GM12891 (cell line): Measurements from ENCODE around the gene TSPAN4.

Experiments used
- DNase-seq: peaks from one replicate; pipeline ENCODE4 v3.0.0; 2011; ENCODE audit warnings: low spot score; ENCODE audit not compliant: insufficient read length
- FAIRE-seq: peaks from 2 replicates; lab custom pipeline; 2011; peaks lifted over from hg19 to GRCh38; lab: Jason Lieb, UNC
- PAX5 ChIP-seq: IDR thresholded peaks from 2 replicates; pipeline ENCODE4 v1.6.1; 2011; ENCODE audit warnings: low read length, moderate library complexity, mild to moderate bottlenecking; ENCODE audit not compliant: insufficient read depth, severe bottlenecking
- POLR2A ChIP-seq: IDR thresholded peaks from 2 replicates; pipeline ENCODE4 v1.6.1; 2011; ENCODE audit warnings: low read depth, low read length, control low read depth
- POLR2AphosphoS5 ChIP-seq: IDR thresholded peaks from 2 replicates; pipeline ENCODE4 v1.6.1; 2011; ENCODE audit warnings: low read depth, low read length, control low read depth
- POU2F2 ChIP-seq: IDR thresholded peaks from 2 replicates; pipeline ENCODE4 v1.6.1; 2011; ENCODE audit warnings: low read depth, mild to moderate bottlenecking, control low read depth, low read length, moderate library complexity
- SPI1 ChIP-seq: IDR thresholded peaks from 2 replicates; pipeline ENCODE4 v1.6.1; 2011; ENCODE audit warnings: low read depth, low read length, control low read depth
- TAF1 ChIP-seq: IDR thresholded peaks from 2 replicates; pipeline ENCODE4 v1.6.1; 2011; ENCODE audit warnings: low read depth, low read length, control low read depth

The TSPAN4 gene

DNA sequence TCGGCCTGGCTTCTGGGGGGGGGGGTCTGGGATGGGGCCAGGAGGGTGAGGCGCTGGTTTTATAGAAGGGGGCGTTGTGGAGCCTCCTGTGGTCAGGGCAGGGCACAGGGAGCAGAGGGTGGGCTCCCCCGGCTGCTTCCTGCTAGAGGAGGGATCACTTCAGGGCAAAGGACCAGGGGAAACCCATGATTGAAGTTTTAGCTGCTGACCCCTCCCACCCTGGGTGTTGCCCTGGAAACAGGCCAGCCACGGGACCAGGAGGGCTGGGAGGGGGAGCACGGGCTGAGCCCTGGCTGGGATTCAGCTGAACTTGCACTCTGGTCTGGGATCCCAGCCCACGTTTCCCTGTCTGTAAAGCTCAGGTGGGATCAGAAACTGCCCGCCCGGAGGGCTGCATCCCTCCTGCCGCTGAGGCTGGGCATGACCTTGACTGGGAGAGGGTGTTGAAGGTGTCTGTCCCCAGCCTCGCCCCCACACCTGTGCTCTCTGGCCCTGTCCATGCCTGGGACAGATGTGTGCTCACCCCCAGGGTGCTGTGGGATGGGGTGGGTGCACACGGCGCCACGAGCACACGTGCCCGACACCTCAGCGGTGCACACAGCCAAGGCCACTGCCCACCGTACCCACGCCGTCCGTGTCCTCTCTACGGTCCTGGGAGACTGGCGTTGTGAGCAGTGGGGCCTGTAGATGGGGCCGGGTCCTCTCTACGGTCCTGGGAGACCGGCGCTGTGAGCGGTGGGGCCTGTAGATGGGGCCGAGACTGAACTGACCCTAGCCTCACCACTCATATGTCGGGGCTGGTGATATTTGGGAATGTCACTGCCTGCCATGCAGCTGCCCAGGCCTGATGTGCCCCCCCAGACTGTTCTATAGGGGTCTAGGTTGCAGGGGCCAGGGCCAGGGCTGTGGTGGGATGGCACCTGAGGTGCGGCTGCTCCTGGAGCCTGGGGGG lies 2.3 kb downstream of the TSPAN4 start:
- FAIRE-seq (no peak), DNase-seq (no peak)
- TF ChIP-seq POLR2A (no peak), TAF1 (no peak), POU2F2 (no peak), SPI1 (no peak), POLR2AphosphoS5 (no peak), PAX5 (no peak)

DNA sequence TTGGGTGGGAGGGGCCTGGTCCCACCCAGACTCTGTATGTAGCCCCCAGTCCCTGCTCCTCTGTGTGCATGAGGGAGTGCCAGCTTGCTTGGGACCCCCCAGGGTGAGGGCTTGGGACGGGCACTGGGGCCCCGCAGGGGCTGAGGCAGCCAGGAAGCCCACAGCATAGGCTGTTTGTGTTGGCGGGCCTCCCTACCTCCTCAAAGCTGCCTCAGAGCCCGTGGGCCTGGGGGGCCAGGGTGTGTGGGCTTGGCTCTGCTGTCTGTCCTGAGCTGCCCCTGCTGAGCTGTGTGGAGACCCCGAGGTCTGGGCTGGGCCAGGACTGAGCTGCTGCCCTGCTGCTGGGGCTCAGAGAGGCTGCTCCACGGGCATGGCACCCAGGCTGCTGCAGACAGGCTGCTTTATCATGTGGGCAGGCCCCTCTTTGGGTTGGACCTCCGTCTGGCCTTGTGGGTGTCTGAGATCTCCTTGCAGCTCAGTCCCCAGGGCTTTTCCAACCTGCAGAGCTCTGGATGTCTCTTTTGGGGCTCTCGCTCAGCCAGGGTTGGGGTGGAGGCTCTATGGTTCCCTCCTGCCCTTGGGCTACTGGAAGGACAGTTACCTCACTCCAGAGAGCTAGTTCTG lies 3.3 kb downstream of the TSPAN4 start:
- TF ChIP-seq POLR2A (no peak), TAF1 (no peak), POU2F2 (no peak), SPI1 (no peak), POLR2AphosphoS5 (no peak)
- FAIRE-seq (no peak), DNase-seq (no peak)

DNA sequence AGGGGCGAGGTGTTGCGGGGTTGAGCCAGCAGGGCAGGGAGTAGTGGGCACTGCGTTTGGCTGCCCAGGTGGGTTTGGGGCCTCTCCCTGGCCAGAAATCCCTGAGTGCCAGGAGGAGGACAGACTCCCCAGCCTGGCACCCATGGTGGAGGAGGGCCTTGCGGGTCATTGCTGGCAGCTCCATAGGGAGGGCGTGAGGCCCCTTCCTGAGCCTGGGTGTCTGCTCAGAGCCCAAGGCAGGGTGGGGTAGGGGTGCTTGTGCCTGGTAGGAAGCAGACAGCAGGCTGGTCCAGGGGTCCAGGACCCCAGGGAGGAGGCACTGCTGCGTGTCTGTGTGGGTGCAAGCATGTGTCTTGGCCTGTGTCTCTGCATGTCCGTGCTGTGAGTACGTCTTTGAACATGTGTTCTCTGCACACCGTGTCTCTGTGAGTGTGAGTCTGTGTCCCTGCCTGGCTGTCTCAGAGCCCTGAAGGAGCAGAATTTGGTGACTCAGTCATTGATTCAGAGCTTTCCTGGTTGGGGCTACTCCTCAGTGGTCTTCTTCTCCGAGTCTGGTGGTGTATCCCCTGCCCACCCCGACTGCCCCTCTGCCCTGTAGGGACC lies 3.9 kb downstream of the TSPAN4 start:
- TF ChIP-seq PAX5 (no peak), SPI1 (no peak), POU2F2 (no peak), POLR2AphosphoS5 (no peak), POLR2A (no peak)
- no peak for DNase-seq
- no peak for FAIRE-seq

DNA sequence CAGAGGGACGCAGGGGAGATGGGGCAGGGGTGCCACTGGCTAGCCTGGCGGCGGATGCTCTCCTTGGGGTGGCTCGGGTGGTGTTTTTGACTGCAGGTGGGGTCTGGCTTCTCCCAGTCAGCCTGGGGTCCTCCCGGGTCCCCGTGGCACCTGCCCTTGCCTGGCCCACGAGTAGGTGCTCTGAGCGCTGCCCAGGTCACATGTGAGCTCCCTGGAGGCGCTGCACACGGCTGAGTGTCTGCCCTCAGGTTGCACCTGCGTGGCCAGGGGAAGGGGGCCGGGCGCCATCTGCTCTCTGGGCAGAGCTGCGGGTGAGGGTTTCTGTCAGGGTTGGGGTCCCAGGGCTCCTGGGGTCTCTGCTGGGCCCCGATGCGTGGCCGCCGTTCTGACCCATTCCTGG lies 5.2 kb downstream of the TSPAN4 start:
- no peak for DNase-seq
- no peak for FAIRE-seq
- TF ChIP-seq POU2F2 (no peak), PAX5 (no peak), TAF1 (no peak), POLR2A (no peak), SPI1 (no peak), POLR2AphosphoS5 (no peak)

DNA sequence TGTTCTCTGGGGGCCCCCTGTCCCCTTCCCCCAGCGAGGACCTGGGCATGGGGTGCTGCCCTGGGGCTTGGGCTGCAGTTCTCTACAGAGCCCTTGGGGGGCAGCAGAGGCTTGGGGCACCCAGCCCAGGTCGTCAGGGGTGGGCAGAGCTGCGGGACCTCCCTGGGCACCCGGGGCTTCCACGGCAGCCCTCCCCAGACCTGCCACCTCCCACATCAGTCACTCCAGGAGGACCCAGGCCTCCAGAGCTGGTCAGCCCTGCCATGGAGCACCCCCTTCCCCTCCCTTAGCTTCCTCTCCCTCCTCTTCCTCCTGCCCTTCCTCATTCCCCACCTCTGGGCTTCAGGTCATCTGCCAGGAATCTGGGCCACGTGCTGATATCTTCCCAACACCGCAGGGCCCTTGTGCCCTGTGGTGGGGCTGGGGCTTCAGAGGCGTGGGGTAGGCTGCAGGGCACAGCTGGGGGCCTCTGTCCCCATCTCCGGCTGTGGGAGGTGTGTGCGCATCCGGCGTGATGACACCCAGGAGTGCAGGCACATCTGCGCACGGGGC lies 5.8 kb downstream of the TSPAN4 start:
- DNase-seq = peak; percentile 94
- peak; percentile 69 for FAIRE-seq
- TF ChIP-seq TAF1 (no peak), POLR2A (no peak), POLR2AphosphoS5 (no peak), POU2F2 (no peak), PAX5 (no peak), SPI1 (no peak)

DNA sequence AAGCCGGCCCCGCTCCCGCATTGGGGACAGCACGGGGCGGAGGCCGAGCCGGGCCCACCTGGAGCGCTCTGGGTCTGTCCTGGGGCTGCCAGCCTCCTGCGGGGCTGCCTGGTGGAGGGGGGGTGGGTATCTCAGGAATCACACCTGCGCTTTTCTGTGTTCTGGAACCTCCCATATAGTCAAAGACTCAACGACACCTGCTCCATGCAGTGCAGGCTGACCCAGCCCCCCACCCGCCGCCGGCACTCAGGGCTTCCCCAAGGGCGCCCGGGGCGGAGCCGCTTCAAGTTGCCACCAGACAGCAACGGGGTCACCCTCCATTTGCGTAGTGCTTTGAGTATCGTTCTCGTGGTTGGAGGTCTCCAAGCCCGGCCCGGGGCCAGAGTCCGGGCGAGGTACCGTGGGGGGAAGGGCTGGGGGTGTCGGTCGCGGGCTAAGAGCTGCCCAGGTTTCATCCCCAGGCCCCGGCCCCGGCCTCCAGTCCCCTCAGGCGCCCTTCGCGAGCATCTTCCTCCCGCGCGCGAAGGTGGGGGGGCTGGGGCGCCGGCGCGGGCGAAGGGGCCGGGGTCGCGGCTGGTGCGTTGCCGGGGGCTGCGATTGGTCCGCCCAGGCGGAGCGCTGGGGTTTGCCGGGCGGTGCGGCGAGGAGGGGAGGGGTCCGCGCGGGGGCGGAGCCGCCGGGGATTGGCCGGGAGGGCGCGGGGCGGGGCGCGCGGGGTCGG lies 6.6 kb downstream of the TSPAN4 start:
- peak; percentile 5 for FAIRE-seq
- DNase-seq = no peak
- TF ChIP-seq SPI1 = no peak
- TF ChIP-seq POLR2AphosphoS5 = no peak
- no peak for TF ChIP-seq PAX5
- TF ChIP-seq POLR2A = no peak
- TF ChIP-seq TAF1 = no peak

- FAIRE-seq = no peak
- no peak for DNase-seq
- TF ChIP-seq POU2F2 = no peak
- no peak for TF ChIP-seq POLR2A
- TF ChIP-seq SPI1 = no peak
- TF ChIP-seq TAF1 = no peak
- TF ChIP-seq PAX5 = no peak
- no peak for TF ChIP-seq POLR2AphosphoS5
These were observed 7.5 kb downstream of the TSPAN4 start for GRCh38 chr11:849951-850774.
